Peyer's patch (tissue), 4 donors: ENCODE measurements around the gene METAP1. TPM values are rescaled to one million over a fixed set of nuclear protein-coding genes. Genes with fewer than 3 reads are reported as not detected.
A peak's percentile ranks its signal among the peaks of the same experiment; 100 is the strongest.

Source experiments
- DNase-seq, 3 donors: peaks; one replicate each; pipeline ENCODE4 v3.0.0-alpha.2; 2017 to 2019
- H3K27ac ChIP-seq, 4 donors: fragments of 200-600 bp; sonication (generic); one replicate each; pipeline ENCODE4 v1.5.1; 2016 to 2019
- H3K27me3 ChIP-seq, 2 donors: fragments of 200-600 bp; sonication (generic); one replicate each; pipeline ENCODE4 v1.5.1; 2019
- H3K36me3 ChIP-seq, 3 donors: fragments of 200-600 bp; sonication (generic); one replicate each; pipeline ENCODE4 v1.5.1; 2016 to 2019
- H3K4me1 ChIP-seq, 4 donors: fragments of 200-600 bp; sonication (generic); one replicate each; pipeline ENCODE4 v1.5.1; 2016 to 2019
- H3K4me3 ChIP-seq, 4 donors: fragments of 200-600 bp; sonication (generic); 1 replicate in 3 of 4; 2 replicates in 1 of 4; pipeline ENCODE4 v1.5.1; 2016 to 2019; ENCODE audit warnings: mild to moderate bottlenecking in 1 of 4
- H3K9me3 ChIP-seq, 4 donors: fragments of 200-600 bp; sonication (generic); one replicate each; pipeline ENCODE4 v1.5.1; 2016 to 2019; ENCODE audit warnings: mild to moderate bottlenecking in 1 of 4
- CTCF ChIP-seq, 6 experiments: fragments of 450-650 bp in 4 of 6; fragments of 200-600 bp in 2 of 6; sonication (generic) in 1 of 6; IDR thresholded peaks; one replicate each; pipeline ENCODE4 v1.5.1; 2017 to 2019; ENCODE audit warnings: antibody characterized with exemption in 6 of 6, mild to moderate bottlenecking in 3 of 6, moderate library complexity in 1 of 6
- POLR2A ChIP-seq, 2 donors: fragments of 450-650 bp; IDR thresholded peaks; one replicate each; pipeline ENCODE4 v1.5.1; 2017; ENCODE audit warnings: antibody characterized with exemption in 2 of 2, mild to moderate bottlenecking in 2 of 2, moderate library complexity in 2 of 2
- total RNA-seq, 4 donors: library from RNA; depleted of rRNA; stranded (reverse); fragments of >200 nt; gene quantifications; one replicate each; pipeline ENCODE4 v1.1.0, GENCODE V29; 2016

The METAP1 gene
- total RNA-seq, 4 donors from 2014 or later: 28.9 to 35.4 (median 32.5) TPM

- Histone ChIP-seq H3K27me3 (no peaks in the 10 kb centered on the region), H3K9me3 (no peaks in the 10 kb centered on the region), H3K27ac (no peak overlapping the region), H3K36me3 (no peaks in the 10 kb centered on the region), H3K4me3 (no peak overlapping the region), H3K4me1 (peaks cover 0 to 32% (median 2%) of the 10 kb centered on the region in 4 donors)
- no peak for DNase-seq
- no peak for TF ChIP-seq CTCF (IDR thresholded peaks at IDR 0.05)
- TF ChIP-seq POLR2A (IDR thresholded peaks at IDR 0.05): no peak
Measured at GRCh38 chr4:99027304-99027703, 31.8 kb downstream of the METAP1 start.

- Histone ChIP-seq H3K36me3 (no peaks in the 10 kb centered on the region), H3K4me3 (no peak overlapping the region), H3K9me3 (no peaks in the 10 kb centered on the region), H3K27ac (no peak overlapping the region), H3K4me1 (peaks cover 0 to 32% (median 2%) of the 10 kb centered on the region in 4 donors), H3K27me3 (no peaks in the 10 kb centered on the region)
- peak in 1 of 3 donors; percentile 62 for DNase-seq
- no peak for TF ChIP-seq CTCF (IDR thresholded peaks at IDR 0.05)
- no peak for TF ChIP-seq POLR2A (IDR thresholded peaks at IDR 0.05)
Measured at GRCh38 chr4:99028187-99028586, 32.7 kb downstream of the METAP1 start.

- Histone ChIP-seq H3K27ac (no peak overlapping the region), H3K9me3 (no peaks in the 10 kb centered on the region), H3K4me1 (peaks cover 0 to 27% (median 2%) of the 10 kb centered on the region in 4 donors)
Measured at GRCh38 chr4:99029018-99029735, 33.7 kb downstream of the METAP1 start.

GRCh38 chr4:99029852-99030251 is 34.3 kb downstream of the METAP1 start:
- no peaks in the 10 kb centered on the region for H3K27me3 ChIP-seq
- no peak for TF ChIP-seq CTCF (IDR thresholded peaks at IDR 0.05)
- no peak overlapping the region for H3K4me3 ChIP-seq
- no peak for DNase-seq
- H3K27ac ChIP-seq: no peak overlapping the region
- H3K9me3 ChIP-seq: no peaks in the 10 kb centered on the region
- no peaks in the 10 kb centered on the region for H3K36me3 ChIP-seq
- H3K4me1 ChIP-seq: peaks cover 0 to 21% (median 2%) of the 10 kb centered on the region in 4 donors

More at GRCh38 chr4:99029018-99029735, 33.7 kb downstream of the METAP1 start:
- H3K4me3 ChIP-seq: no peak overlapping the region
- DNase-seq: no peak
- H3K27me3 ChIP-seq: no peaks in the 10 kb centered on the region
- no peaks in the 10 kb centered on the region for H3K36me3 ChIP-seq
- TF ChIP-seq CTCF (IDR thresholded peaks at IDR 0.05) (no peak), POLR2A (IDR thresholded peaks at IDR 0.05) (no peak)

- Histone ChIP-seq H3K36me3 (no peaks in the 10 kb centered on the region), H3K9me3 (no peaks in the 10 kb centered on the region), H3K4me3 (no peak overlapping the region), H3K27me3 (no peaks in the 10 kb centered on the region), H3K4me1 (peaks cover 0 to 3% (median 0%) of the 10 kb centered on the region in 4 donors), H3K27ac (no peak overlapping the region)
- TF ChIP-seq CTCF (IDR thresholded peaks at IDR 0.05): no peak
- TF ChIP-seq POLR2A (IDR thresholded peaks at IDR 0.05): no peak
- DNase-seq: no peak
Measured at GRCh38 chr4:99033956-99034355, 38.4 kb downstream of the METAP1 start.
